K562 (cell line): ENCODE results near the gene PRICKLE4. TPM values are rescaled to one million over a fixed set of nuclear protein-coding genes. Genes with fewer than 3 reads are reported as not detected.

Experiments
- ATAC-seq: fragments of 200-7000 bp; cut with Tn5 transposase; 3 replicates; pipeline ENCODE4 v1.9.1; 2020; ENCODE audit warnings: moderate library complexity
- BruUV-seq: library from RNA; stranded (reverse); fragments of 400-500 nt; replicated peaks from 2 replicates; lab custom pipeline; 2021; lab: Mats Ljungman, UMichigan
- CTCF ChIA-PET: fragments of 300-600 bp; formaldehyde crosslinking; extraction: SDS; loops from one replicate; lab custom pipeline; 2021; ENCODE audit warnings: low intra/inter-chr PET ratio; lab: Yijun Ruan, JAX
- POLR2A ChIA-PET: fragments of 300-600, 350-650 bp; sonication (Branson Sonifier 250); formaldehyde crosslinking; extraction: SDS; loops from one replicate; lab custom pipeline; 2021; ENCODE audit warnings: antibody characterized with exemption, inconsistent platforms; lab: Yijun Ruan, JAX
- DNase-seq, 4 experiments: peaks; one replicate each; pipeline versions ENCODE4 v3.0.0 to v3.0.0-alpha.2; 2011 to 2018; ENCODE audit warnings: low spot score in 3 of 4, mixed read lengths in 3 of 4; ENCODE audit errors: extremely low read depth in 1 of 4
- FAIRE-seq: peaks from 2 replicates; lab custom pipeline; 2011; peaks lifted over from hg19 to GRCh38; lab: Jason Lieb, UNC
- H2AFZ ChIP-seq: 2 replicates; pipeline ENCODE4 v1.6.0; 2011; ENCODE audit warnings: low read depth, low read length, control low read depth, inconsistent platforms
- H3K27ac ChIP-seq: fragments of 200-600 bp; 3 replicates; pipeline ENCODE4 v1.8.0; 2011; ENCODE audit warnings: low read depth, mild to moderate bottlenecking, control low read depth, inconsistent platforms, low read length, moderate library complexity, mixed read lengths; ENCODE audit errors: extremely low read depth
- H3K27me3 ChIP-seq, 2 experiments: fragments of 300-600 bp in 1 of 2; 2 replicates in 1 of 2; 3 replicates in 1 of 2; pipeline versions ENCODE4 v1.6.0 to v1.8.0; 2011; ENCODE audit warnings: inconsistent platforms in 2 of 2, low read length in 2 of 2, mild to moderate bottlenecking in 1 of 2, mixed read lengths in 1 of 2, moderate library complexity in 1 of 2; ENCODE audit not compliant: control insufficient read depth in 2 of 2, insufficient read depth in 2 of 2
- H3K36me3 ChIP-seq: fragments of 300-600 bp; 3 replicates; pipeline ENCODE4 v1.8.0; 2011; ENCODE audit warnings: mild to moderate bottlenecking, low read length, inconsistent platforms; ENCODE audit not compliant: control insufficient read depth, insufficient read depth
- H3K4me1 ChIP-seq, 2 experiments: fragments of 200-600 bp in 1 of 2; replicated peaks in 1 of 2; 2 replicates in 1 of 2; 3 replicates in 1 of 2; pipeline versions ENCODE4 v1.5.1 to v1.8.0; 2011; ENCODE audit warnings: inconsistent platforms in 2 of 2, low read length in 2 of 2, mild to moderate bottlenecking in 1 of 2, mixed read lengths in 1 of 2, moderate library complexity in 1 of 2; ENCODE audit not compliant: control insufficient read depth in 2 of 2, insufficient read depth in 2 of 2
- H3K4me2 ChIP-seq: 2 replicates; pipeline ENCODE4 v1.6.1; 2011; ENCODE audit warnings: low read length, control low read depth, inconsistent platforms, mixed read lengths; ENCODE audit not compliant: insufficient read depth
- H3K4me3 ChIP-seq: fragments of 200-600 bp; sonication (generic), shearing (Covaris generic); 2 replicates; pipeline ENCODE4 v1.5.1; 2016; ENCODE audit warnings: control low read depth, inconsistent platforms
- H3K79me2 ChIP-seq: fragments of 200-600 bp; 3 replicates; pipeline ENCODE4 v1.8.0; 2011; ENCODE audit warnings: low read length, inconsistent platforms; ENCODE audit not compliant: control insufficient read depth, insufficient read depth
- H3K9ac ChIP-seq, 2 experiments: 2 replicates each; pipeline versions ENCODE4 v1.6.0 to v1.6.1; 2011; ENCODE audit warnings: low read depth in 2 of 2, low read length in 2 of 2, control low read depth in 1 of 2, inconsistent platforms in 1 of 2, mild to moderate bottlenecking in 1 of 2, mixed read lengths in 1 of 2; ENCODE audit not compliant: insufficient read depth in 1 of 2
- H3K9me1 ChIP-seq: one replicate; pipeline ENCODE4 v1.6.0; 2011; ENCODE audit warnings: inconsistent platforms, mild to moderate bottlenecking, low read length, moderate library complexity; ENCODE audit not compliant: control insufficient read depth, insufficient read depth
- H3K9me3 ChIP-seq: replicated peaks from 2 replicates; pipeline ENCODE4 v1.5.1; 2011; ENCODE audit warnings: low read depth, low read length, inconsistent platforms; ENCODE audit not compliant: control insufficient read depth, insufficient read depth
- H4K20me1 ChIP-seq: replicated peaks from 2 replicates; pipeline ENCODE4 v1.6.1; 2011; ENCODE audit warnings: low read length, inconsistent platforms, mixed read lengths; ENCODE audit not compliant: control insufficient read depth, insufficient read depth
- ARID3B ChIP-seq: fragments of 250-450 bp; sonication (Bioruptor Pico); IDR thresholded peaks from 2 replicates; pipeline ENCODE4 v1.4.0; 2020; ENCODE audit warnings: borderline replicate concordance
- ATF7 ChIP-seq: fragments of 450-650 bp; IDR thresholded peaks from 2 replicates; pipeline ENCODE4 v1.7.1; 2014; ENCODE audit warnings: mild to moderate bottlenecking, moderate library complexity
- DMBX1 ChIP-seq: fragments of 250-450 bp; sonication (Bioruptor Pico); IDR thresholded peaks from 2 replicates; pipeline ENCODE4 v1.8.0; 2022; ENCODE audit warnings: inconsistent platforms, mild to moderate bottlenecking, moderate library complexity, borderline replicate concordance
- ELF1 ChIP-seq: fragments of 200-800 bp; sonication (Bioruptor generic); IDR thresholded peaks from 2 replicates; pipeline ENCODE4 v1.6.1; 2016; ENCODE audit warnings: missing genetic modification characterization, missing compliant biosample characterization
- KDM1A ChIP-seq, 2 experiments: fragments of 450-650 bp; IDR thresholded peaks; 2 replicates each; pipeline ENCODE4 v1.6.1; 2016; ENCODE audit warnings: mild to moderate bottlenecking in 2 of 2
- MCM5 ChIP-seq: fragments of 450-650 bp; IDR thresholded peaks from 2 replicates; pipeline ENCODE4 v1.6.1; 2016; ENCODE audit warnings: low read depth
- MTA3 ChIP-seq: fragments of 450-650 bp; formaldehyde crosslinking; IDR thresholded peaks from 2 replicates; pipeline ENCODE4 v1.6.1; 2017; ENCODE audit warnings: mild to moderate bottlenecking, borderline replicate concordance
- RCOR1 ChIP-seq, 2 experiments: IDR thresholded peaks; 2 replicates each; pipeline ENCODE4 v1.6.1; 2012; ENCODE audit warnings: low read depth in 2 of 2, low read length in 2 of 2, borderline replicate concordance in 1 of 2, improper control_type of control experiment in 1 of 2
- SETDB1 ChIP-seq: IDR thresholded peaks from one replicate; pipeline ENCODE4 v1.6.1; 2012; ENCODE audit warnings: low read length, control low read depth, inconsistent platforms
- YY1 ChIP-seq, 3 experiments: IDR thresholded peaks; 2 replicates each; pipeline ENCODE4 v1.6.1; 2011; ENCODE audit warnings: low read length in 2 of 3, mild to moderate bottlenecking in 2 of 3, moderate library complexity in 2 of 3, borderline replicate concordance in 1 of 3, control low read depth in 1 of 3, low read depth in 1 of 3; ENCODE audit not compliant: insufficient read depth in 3 of 3, insufficient replicate concordance in 2 of 3, control insufficient read depth in 1 of 3, insufficient read length in 1 of 3; ENCODE audit errors: extremely low read depth in 1 of 3
- ZBTB17 ChIP-seq: fragments of 450-650 bp; formaldehyde crosslinking; IDR thresholded peaks from 2 replicates; pipeline ENCODE4 v1.4.0; 2020; ENCODE audit warnings: mild to moderate bottlenecking
- ZFP36 ChIP-seq: fragments of 150-350 bp; IDR thresholded peaks from 2 replicates; pipeline ENCODE4 v1.6.1; 2018; ENCODE audit warnings: low read length, low read depth; ENCODE audit not compliant: partially characterized antibody
- in situ Hi-C: fragments of 300-500 bp; cut with MboI; formaldehyde crosslinking; loops from 4 replicates; pipeline ENCODE4 v1.15.0; 2018; ENCODE audit warnings: inconsistent platforms, mixed read lengths
- intact Hi-C: fragments of 100-400 bp; cut with micrococcal nuclease; formaldehyde crosslinking; loops from 2 replicates; pipeline ENCODE4 v1.14.2; 2022
- polyA plus RNA-seq, 8 experiments: library from polyadenylated mRNA; depleted of rRNA in 4 of 8; stranded (reverse) in 5 of 8; unstranded in 3 of 8; fragments of >200 nt; fragmentation: Nextera tagmentation in 2 of 8; fragmentation: Illumina TruSeq in 1 of 8; extraction: Ambion mirVana in 2 of 8; extraction: Trizol in 1 of 8; gene quantifications; 2 replicates each; pipeline versions ENCODE4 v1.2.1 to v1.2.3, GENCODE V29; 2011 to 2014; ENCODE audit warnings: inconsistent platforms in 1 of 8, missing spikeins in 1 of 8
- total RNA-seq, 7 experiments: library from RNA; depleted of rRNA in 6 of 7; stranded (reverse); fragments of >200 nt in 6 of 7; fragmentation: Illumina TruSeq in 2 of 7; extraction: Trizol in 2 of 7; gene quantifications; 2 replicates each; pipeline versions ENCODE4 v1.2.1 to v1.2.3, GENCODE V29; 2011 to 2021; ENCODE audit warnings: low replicate concordance in 1 of 7

Gene PRICKLE4
- total and polyA plus RNA-seq, 9 of the 15 experiments (the other 6 are each of a cell fraction or from before 2014, with no cell fraction given) = 0.20 to 0.32 (median 0.27) TPM; not detected in 6

GRCh38 chr6:41731561-41732086, 49.0 kb upstream of the PRICKLE4 start (continued):
- TF ChIP-seq YY1 (IDR thresholded peaks at IDR 0.05; ENCODE audit: borderline replicate concordance in 1 of 3, control insufficient read depth in 1 of 3, extremely low read depth in 1 of 3, insufficient read depth in 3 of 3, insufficient read length in 1 of 3, insufficient replicate concordance in 2 of 3, low read depth in 1 of 3, low read length in 2 of 3) (no peak), MTA3 (no peak), ELF1 (tag) (no peak), ZBTB17 (no peak), SETDB1 (no peak), DMBX1 (CRISPR knock-in tag) (no peak), ARID3B (CRISPR knock-in tag) (no peak), ATF7 (no peak)

GRCh38 chr6:41732149-41732548, 48.4 kb upstream of the PRICKLE4 start:
- Histone ChIP-seq H2AFZ (no peak overlapping the region), H3K4me3 (no peak overlapping the region), H3K9me1 (no peaks in the 10 kb centered on the region), H3K4me2 (no peak overlapping the region), H3K9me3 (no peaks in the 10 kb centered on the region), H3K27ac (no peak overlapping the region), H3K9ac (no peak overlapping the region), H3K36me3 (no peaks in the 10 kb centered on the region), H3K27me3 (peaks cover 0 to 27% of the 10 kb centered on the region in 2 experiments; a peak in 2 of 5 replicates), H3K79me2 (no peaks in the 10 kb centered on the region), H3K4me1 (peaks cover 5 to 34% of the 10 kb centered on the region in 2 experiments), H4K20me1 (peaks cover 4% of the 10 kb centered on the region)
- intact Hi-C loops (no loop called here), in situ Hi-C loops (no loop called here)
- BruUV-seq = TSS peak; percentile 34
- no peak for FAIRE-seq
- no peak for ATAC-seq
- POLR2A ChIA-PET = interaction anchor here (1.8 to 2.2 kb wide), 2 partner anchors 12 to 34 kb away, joined by 4 to 11 read pairs; no protein-coding TSS in a partner anchor
- no peak for DNase-seq
- CTCF ChIA-PET = no interaction called here
- peak; percentile 88 for TF ChIP-seq ZFP36
- no peak for TF ChIP-seq MCM5
- peak; percentile 71 to 82 for TF ChIP-seq KDM1A (IDR thresholded peaks at IDR 0.05)
- peak in 1 of 2 experiments; percentile 11; a peak in 1 of 4 replicates for TF ChIP-seq RCOR1 (IDR thresholded peaks at IDR 0.05; ENCODE audit: borderline replicate concordance in 1 of 2, low read depth in 2 of 2, low read length in 2 of 2)
